SHP77 treated with DMSO at 0.1 percent for 48 hours (cell line): ENCODE results near the gene BCL11B.
A peak's percentile ranks its signal among the peaks of the same experiment; 100 is the strongest.

Source experiments
- DNase-seq: peaks from one replicate; lab custom pipeline; 2025; lab: John Stamatoyannopoulos, UW

Gene BCL11B

DNA sequence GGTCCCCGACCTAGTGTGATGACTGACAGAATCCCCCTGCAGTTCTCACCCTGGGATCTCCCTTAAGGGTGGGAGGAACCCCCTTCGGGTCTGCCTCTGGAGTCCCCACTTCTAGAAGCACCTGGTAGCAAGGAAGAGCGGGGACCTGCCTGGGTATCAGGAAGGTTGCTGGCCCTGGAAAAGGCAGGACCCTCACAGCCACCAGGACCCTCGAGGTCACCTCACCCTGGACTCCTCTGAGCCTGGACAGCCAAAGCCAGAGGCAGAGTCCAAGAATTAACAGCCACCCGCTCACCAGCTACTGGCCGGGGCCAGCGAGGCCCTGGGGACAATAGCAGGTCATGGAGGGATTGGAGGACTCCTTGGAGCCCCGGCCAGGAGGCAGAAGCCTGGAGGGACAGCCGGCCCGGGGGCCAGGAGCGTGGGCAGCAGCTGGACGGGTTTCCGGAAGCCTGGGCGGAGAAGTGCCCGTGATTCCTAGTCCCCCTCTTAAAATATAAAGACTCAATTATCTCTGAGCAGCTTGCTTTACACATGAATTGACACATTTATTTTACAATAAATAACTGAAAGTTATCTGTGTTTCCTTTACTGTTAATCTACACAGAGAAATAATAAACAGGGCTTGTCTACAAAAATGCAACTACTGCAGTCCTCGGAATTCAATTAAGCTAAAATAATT is 17.5 kb downstream of the BCL11B start:
- DNase-seq: no peak

DNA sequence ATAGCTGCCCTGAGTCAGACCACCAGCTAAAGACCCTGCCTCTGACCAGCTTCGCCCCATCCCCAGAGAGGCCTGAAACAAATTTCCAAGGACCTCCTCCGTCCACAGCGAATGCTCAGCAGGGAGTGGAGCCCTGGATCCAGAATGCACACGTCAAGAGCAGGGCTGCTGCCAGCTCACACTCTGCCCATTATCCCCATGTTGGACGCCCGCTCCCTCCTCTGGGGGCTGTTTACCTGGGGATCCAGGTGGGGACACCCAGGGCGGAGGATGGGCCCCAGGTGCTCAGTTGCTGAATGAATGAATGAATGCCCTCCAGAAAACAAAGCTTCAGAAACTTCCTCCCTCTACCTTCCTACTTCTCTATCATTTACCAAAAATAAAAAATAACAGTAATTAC is 18.1 kb downstream of the BCL11B start:
- DNase-seq: no peak

DNA sequence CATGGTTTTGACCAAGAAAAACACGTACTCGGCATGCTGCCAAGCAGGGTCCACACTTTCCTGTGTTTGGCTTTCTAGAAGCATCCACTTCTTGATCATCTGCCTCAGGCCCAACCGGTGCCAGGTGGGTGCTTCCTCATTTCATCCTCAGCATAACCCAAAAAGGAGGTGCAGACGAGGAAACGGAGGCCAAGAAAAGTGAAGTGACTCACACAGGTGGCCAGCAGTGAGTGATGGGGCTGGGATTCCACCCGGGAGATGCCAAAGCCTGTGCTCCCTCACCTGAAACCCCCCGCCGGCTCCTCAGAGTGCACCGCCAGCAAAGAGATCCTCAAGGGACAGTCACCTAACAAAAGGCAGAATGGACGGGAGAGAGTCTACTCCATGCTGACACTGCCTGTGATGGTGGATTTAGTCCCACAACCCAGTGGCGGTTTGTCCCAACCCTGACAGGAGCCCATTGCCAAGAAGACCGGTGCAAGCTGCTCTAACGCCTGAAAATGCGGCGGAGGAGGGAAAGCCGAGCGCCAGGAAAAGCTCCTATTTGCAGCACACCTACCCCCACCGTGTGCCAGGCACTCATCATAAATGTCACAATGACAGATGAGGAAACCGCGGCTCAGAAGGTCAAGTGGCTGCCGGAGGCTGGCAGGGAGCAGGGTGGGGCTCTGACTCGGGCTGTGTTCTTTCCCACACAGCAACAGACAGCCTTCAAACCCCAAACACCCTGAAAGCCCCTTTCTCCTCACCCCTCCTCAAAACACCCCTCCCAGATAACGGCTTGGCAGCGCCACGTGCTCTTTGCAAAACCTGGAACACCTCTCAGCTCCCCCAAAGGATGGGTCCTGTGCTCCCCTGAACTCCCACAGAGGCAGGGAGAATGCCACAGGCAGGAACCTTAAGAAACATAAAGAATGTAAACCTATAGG is 18.8 kb downstream of the BCL11B start:
- DNase-seq: peak; percentile 32

DNA sequence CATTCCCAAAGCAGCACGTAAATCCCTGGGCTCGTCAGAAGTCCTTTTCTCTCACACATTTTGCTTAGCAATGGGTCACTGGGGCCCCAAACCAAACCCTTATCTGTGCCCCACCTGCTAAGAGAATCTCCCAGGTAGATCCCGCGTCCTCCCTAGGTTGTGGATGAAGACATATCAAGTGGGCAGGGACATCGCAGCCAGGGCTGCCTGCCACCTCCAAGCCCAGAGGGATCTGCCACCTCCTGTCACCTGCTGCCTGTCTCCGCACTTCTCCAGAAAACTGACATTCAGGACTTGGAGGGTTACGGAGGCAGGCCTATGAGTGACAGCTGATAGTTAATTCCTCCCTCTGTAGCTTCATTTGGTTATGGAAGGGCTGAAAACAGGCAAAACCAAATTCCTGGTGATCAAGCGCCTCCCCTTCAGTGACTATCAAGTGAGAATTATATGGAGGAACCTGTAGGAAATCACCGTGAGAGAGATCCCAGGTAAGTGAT is 19.5 kb downstream of the BCL11B start:
- DNase-seq: no peak

DNA sequence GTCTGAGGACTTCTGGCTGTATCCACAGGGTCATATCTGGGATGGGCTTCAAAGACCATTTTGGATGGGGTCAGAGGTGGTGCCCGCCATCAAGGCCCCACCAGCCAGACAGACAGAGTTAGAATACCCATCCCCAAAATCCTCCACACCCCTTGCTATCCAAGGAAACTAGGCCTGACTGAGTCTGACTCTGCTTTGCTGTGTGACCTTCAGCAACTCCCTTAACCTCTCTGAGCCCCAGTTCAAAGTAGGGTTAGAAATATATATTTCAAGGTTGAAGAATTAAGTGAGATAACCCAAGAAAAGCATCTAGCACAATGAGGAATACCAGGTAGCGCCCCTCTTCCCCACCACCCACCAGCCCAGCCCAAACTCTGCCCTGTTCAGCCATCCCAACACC is 20.3 kb downstream of the BCL11B start:
- DNase-seq: no peak

DNA sequence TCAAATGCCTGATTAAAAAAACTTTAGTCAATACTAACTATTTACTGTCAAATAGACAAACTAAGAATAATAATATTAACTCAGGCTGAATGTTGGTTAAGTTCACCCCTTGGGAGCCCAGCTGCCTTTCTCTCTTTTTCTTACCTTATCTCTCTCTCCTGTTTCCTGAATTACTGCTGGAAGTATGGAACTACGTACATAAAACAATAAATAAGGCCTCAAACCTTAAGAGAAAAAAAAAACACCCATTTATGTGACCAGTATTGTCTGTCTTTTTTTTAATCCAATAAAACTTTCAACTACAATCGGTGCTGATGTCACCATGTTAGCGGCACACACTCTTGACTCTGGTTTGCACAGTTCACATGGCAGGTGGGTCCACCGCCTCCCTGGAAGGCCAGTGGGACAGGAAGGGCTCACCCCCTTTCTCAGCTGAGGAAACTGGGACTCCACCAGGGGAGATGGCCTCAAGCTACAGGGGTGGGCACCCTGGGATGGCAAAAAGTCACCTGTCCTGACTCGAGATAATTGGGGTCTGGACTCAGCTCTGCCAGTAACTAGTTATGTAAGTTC is 21.3 kb downstream of the BCL11B start:
- no peak for DNase-seq

DNA sequence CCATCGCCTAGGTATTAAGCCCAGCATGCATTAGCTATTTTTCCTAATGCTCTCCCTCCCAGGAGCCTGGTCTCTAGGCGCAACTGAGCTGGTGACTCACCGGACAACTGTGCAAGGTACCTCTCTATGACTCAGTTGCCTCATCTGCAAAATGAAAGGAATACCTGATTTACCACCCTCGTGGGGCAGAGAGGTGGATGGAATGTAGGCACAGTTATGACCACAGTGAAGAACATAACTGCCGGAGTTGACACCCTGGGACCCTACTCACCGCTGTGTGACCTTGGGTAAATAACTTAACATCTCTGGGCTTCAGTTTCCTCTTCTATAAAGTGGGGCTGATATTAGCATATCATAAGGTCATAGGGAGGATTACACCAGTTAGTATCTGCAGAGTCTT is 22.6 kb downstream of the BCL11B start:
- no peak for DNase-seq

DNA sequence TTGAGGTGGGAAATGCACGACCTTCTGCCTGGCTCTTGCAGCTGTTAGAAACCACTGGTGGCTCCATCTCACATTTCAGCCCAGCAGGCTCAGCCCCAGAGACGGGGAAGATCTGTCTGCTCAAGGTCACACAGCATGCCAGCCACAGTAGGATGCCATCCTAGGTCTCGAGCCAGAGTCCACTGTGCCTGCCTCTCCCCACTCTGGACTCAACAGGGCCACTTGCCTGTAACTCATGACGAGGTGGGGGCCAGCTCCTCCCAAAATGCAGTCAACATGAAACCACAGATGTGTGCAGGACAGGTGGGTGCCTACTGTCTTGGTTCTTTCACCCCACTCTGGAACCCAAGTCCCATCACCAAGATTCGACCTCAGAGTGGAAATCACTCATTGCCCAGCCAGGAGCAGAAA is 23.2 kb downstream of the BCL11B start:
- no peak for DNase-seq

DNA sequence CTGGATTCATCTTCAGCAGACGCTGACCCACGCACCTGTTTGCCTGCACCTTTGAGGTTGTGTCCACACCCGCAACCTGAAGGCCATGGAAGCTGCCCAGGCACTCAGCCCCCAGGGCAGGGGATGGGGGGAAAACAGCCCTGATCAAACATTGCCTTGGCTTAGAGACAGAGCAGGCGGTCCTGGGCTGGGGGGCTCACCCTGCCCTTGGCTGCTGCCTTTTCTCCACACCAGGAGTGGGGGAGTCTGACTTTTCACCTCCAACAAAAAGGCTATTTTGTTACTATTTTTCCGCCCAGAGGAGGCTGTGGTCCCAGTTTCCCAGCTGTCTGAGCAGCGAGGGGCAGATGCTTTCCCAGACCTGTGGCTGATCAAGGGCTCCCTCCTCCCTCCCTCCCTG is 24.2 kb downstream of the BCL11B start:
- no peak for DNase-seq

DNA sequence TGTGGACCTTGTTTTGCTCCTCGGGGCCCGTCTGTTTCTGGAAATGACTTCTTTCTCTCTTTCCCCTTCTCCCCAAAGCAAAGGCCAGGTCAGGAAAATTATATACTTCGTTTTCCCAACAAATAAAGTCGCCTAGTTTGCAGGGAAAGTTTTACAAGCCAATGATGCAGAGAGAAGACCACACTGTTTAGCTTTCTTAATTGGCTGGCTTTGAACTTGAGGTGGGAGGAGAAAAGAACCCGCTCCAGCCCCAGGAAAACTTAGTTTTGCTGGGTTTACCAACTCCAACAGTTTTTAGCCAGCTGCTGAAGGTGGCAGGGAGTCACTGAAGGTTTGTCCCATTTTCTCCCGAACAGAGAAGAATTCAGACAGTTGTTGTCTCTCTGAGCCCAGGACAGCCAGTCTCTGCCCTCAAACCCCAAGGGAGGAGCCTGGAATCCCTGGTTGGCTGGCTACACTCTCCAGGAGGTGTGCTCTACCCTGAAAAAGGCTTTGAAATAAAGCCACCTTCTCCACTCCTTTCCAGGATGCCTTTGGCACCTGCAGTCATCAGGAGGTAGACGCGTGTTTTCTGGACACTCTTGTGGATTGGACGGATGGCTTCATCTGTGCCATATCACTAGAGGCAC is 24.8 kb downstream of the BCL11B start:
- DNase-seq: no peak

DNA sequence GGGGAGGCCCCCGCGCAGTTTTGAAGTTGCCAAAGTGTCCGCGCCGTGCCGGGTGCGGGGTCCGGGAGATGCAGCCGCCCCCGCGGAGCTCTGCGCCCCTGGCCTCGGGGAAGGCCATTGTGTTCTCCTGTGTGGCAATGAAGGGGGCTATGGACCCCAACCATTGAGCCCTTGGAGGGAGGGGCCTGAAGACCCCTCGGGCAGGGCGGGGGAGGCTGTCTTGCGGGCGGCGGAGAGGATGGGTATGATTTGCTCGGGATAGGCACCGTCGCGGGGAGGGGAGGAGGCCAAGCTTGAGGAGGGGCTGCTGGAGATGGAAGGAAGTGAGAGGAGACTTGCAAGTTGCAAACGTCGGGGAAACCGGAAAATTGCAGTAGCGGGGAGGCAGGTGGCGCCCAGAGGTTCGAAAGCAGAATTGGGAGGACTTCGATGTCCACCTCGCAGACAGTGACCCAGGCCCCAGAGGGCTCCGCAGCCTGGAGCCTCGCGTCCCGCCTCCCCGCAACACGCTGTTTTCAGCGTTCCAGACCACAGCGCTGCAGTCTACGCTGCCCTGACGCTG is 25.4 kb downstream of the BCL11B start:
- DNase-seq: no peak

DNA sequence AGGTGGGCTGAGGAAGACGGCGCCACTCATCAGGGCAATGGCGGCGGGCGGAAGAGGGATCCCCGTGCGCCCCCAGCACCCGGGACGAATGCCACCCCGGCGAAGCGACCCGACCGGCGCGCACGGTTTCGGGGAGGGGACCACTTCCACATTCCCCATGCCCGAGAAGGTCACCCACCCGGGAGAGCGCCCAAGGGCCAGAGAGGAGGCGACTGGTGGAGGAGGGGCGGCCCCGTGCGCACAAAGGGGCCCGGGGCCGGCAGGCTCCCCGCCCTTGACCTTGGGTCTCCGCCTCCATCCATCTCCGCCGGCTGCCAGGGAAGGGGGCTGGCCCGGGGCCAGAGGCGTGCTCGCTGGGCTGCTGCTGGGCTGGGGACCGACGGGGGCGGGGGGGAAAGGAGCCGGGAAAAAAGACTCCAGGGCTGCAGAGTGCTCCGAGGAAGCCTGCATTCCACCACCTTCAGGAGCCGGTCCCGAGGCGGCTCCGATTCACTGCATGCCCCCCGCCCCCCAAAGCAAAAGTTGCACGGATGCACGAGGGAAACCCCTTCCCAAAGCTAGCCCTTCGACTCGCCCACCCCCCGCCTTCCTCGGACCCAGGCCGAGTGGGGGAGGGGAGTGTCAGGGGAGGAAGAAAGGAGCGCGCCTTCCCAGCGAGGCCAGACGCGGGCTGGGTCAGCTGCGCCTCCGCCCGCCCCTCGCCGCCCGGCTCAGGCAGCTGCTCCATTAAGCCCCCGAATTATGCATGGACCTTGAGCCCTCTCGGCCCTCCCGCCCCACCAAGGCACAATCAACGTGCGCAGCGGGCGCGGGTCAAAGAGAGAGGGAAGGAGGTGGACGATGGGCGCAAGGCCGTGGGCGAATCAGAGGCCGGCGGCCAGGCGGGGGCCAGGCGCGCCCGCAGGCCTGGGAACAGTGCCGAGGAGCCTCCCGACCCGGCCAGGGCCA is 26.2 kb downstream of the BCL11B start:
- no peak for DNase-seq

DNA sequence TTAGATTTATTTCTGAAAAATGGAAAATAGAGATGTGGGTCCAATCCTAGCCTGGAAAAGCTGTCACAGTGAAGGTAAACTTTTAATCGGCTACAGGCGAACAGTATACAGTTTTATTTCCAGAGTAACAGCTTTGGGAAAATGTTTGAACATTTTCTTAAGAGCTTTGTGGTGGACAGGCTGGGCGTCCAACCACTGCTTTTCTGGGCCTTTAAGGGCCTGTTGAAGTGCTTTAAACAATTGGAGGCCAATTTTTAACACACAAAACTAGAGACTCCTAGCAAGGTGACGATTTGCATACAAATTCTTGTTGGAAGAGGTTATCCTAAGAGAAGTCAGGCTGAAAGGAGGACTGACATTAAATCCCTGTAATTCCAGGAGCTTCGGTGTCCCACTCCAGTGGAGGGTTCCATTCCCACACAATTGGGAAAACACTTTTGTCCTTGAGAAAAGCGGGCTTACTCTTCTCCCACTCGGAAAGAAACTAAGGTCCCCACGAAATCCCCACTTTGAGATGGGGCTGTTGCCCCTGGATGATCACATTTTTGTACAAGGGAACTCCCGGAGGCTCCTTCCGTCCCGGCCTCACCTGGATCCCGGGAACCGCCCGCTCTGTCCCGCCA is 26.9 kb downstream of the BCL11B start:
- DNase-seq: no peak

DNA sequence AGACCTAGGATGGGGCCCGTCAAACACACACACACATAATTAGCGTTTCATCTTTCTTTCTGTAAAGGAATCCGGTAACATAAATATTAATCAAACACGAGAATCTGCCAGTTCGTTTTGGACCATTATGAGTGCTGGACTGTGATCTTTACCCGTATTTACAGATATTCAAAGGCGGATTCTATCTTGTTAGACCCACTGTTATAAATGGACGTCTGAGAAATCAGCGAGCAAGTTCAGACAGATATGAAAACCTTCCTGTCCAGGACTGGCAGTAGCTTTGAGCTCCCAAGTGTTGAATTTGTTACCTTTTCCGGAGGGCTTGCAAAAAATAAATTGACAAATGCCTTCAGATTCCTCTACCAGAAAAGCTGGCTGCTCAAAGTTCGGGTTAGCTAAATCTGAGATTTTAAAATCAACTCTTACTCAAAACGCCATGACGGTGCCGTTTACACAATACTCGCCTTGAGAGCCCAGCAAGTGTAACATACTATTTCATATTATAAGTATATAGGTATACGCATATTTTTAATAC is 27.6 kb downstream of the BCL11B start:
- no peak for DNase-seq

DNA sequence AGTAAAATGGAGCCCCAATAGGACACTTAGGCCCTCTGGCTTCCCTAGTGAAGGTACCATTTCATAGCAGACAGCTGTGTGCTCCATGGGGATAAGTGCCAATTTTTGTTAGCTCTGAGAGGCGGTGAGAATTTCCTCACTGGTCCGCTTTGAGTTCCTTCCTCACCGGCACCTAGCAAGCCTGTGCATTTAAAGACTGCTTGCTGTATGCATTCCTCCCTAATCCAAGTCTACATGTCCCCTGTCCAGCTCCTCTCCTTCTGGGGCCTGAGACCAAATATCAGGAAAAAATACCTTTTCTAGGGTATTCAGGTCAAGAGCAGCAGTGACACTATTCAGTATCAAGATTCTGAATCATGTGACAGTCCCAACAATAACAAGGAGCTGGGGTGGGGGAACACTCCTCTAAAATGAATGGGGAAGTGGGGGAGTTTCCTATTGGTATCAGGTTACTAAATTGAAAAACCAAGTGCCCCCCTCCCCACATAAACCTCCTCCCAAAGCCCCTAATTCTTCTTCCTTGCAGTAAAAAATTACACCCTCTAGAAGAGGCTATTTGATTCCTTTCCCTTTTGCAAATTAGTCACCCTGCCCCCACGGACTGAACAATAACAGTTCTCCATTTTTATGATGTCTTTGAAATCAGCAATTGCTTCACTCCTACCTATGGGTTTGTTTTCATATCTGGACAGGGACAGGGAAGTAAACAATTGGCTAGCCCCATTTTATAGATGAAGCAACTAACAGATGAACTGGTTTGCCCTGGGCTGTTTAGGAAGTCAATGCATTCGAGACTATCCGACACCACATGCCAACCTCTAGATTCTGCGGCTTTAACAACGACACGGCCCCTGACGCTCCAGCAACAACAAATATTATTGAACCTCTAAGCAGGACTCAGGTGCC is 28.9 kb downstream of the BCL11B start:
- DNase-seq: no peak

DNA sequence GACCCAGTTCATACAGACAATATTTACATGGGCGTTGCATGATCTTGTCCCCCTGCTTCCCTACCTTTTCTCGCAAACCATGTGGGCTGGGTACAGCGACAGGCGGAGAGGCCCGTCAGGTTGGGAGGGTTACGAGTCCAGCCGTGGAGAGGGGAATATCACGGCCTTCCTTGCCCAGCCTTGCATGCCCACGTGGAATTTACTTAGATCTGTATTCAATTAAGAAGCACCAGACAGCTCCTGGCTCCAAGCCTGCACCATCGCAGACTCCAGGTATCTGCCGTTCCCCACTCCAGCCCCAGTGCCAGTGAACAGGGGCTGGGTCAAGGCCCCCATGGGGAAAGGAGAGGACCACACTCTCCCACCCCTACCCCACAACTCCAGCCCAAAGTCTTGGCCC is 29.8 kb downstream of the BCL11B start:
- no peak for DNase-seq

DNA sequence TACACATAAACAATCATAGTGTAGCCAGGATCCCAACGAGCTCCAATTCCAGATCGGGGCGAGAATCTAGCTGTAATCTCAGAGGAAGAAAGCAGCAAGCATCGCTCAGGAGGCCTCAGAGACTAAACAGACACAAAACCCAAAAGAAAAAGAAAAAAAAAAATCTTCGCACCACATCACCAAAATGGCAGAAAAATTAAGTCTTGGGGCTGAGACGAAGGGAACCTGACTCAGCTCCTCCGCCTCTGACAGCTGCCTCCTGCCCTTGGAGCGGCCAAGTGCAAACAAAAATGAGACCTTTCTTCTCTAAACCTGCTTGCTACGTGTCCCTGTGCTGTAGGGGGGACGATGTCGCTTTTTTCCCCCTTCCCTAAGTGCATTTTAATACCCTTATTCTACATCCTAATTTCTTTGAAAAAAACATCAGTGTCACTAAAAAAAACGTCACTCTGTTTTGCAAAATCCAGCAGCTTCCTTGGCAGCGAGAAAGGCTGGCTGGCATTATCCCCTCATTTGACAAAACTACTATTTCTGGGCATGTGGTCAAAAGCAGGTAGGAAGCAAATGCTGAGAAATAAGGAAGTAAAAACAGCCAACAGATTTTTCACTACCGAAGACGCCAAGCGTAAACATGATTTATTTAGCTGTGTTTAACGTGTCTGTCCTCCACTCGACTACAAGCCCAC is 30.5 kb downstream of the BCL11B start:
- DNase-seq: no peak

DNA sequence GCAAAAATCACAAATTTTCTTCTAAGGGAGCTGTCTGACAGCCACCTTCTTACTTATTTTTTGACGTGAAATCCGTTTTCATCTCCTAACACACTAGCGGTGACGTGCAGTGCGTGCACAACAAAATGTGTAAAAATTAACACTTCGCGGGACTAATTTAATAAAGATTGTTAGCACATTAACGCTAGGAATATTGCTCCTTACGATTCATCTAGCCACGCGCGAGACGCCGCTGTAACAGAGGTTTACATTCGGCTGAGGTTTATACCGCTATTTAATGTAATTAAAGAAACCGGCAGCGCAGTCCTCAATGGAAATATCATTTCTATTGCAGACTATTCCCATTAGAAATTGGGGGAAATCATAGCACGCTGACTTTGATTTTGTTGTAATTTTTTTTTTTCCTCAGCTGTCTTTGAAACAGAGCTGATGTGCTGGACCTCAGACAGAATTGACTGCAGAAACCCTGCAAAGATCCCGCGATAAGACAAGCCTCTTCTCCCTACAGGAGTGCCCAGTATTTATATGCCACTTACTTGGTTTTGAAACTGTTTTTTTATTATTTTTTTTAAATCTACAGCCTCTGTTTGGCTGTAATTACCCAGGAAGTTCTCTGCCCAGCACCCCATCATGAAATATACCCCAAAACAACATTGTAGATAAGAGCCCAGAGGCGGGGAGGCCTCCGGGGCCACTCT is 31.2 kb downstream of the BCL11B start:
- no peak for DNase-seq
